GM19239 (cell line): ENCODE data around the gene RNF213.

ENCODE experiments used
- DNase-seq: peaks from one replicate; pipeline ENCODE4 v3.0.0; 2011; ENCODE audit warnings: low spot score; ENCODE audit not compliant: insufficient read length
- FAIRE-seq: peaks from 2 replicates; lab custom pipeline; 2011; peaks lifted over from hg19 to GRCh38; lab: Jason Lieb, UNC

The RNF213 gene

GRCh38 chr17:80337195-80337895 is 76.7 kb downstream of the RNF213 start:
- FAIRE-seq (no peak), DNase-seq (no peak)

- DNase-seq = no peak
- no peak for FAIRE-seq
Observed at GRCh38 chr17:80339118-80339517, 78.5 kb downstream of the RNF213 start.

GRCh38 chr17:80339731-80340456 is 79.2 kb downstream of the RNF213 start:
- FAIRE-seq (no peak), DNase-seq (no peak)

GRCh38 chr17:80345321-80345720 is 84.7 kb downstream of the RNF213 start:
- FAIRE-seq (no peak), DNase-seq (no peak)

GRCh38 chr17:80345841-80346497 is 85.3 kb downstream of the RNF213 start:
- DNase-seq = no peak
- no peak for FAIRE-seq

GRCh38 chr17:80346498-80347275 is 86.0 kb downstream of the RNF213 start:
- DNase-seq (no peak), FAIRE-seq (no peak)

- DNase-seq = no peak
- no peak for FAIRE-seq
Observed at GRCh38 chr17:80347536-80347935, 86.9 kb downstream of the RNF213 start.

GRCh38 chr17:80347948-80348351 is 87.3 kb downstream of the RNF213 start:
- FAIRE-seq (no peak), DNase-seq (no peak)

GRCh38 chr17:80348551-80349150 is 88.0 kb downstream of the RNF213 start:
- no peak for FAIRE-seq
- no peak for DNase-seq

GRCh38 chr17:80349151-80349651 is 88.5 kb downstream of the RNF213 start:
- FAIRE-seq (no peak), DNase-seq (no peak)

GRCh38 chr17:80349751-80350150 is 89.1 kb downstream of the RNF213 start:
- DNase-seq (no peak), FAIRE-seq (no peak)

GRCh38 chr17:80352216-80352895 is 91.7 kb downstream of the RNF213 start:
- FAIRE-seq (no peak), DNase-seq (no peak)

- DNase-seq (no peak), FAIRE-seq (no peak)
Observed at GRCh38 chr17:80352991-80353665, 92.5 kb downstream of the RNF213 start.

GRCh38 chr17:80353718-80354275 is 93.1 kb downstream of the RNF213 start:
- DNase-seq = no peak
- no peak for FAIRE-seq

GRCh38 chr17:80354336-80354735 is 93.7 kb downstream of the RNF213 start:
- DNase-seq = no peak
- FAIRE-seq = no peak

- DNase-seq = no peak
- no peak for FAIRE-seq
Observed at GRCh38 chr17:80356231-80356856, 95.7 kb downstream of the RNF213 start.

- no peak for FAIRE-seq
Observed at GRCh38 chr17:80358131-80358530, 97.5 kb downstream of the RNF213 start.

GRCh38 chr17:80358861-80359260 is 98.2 kb downstream of the RNF213 start:
- no peak for FAIRE-seq
- no peak for DNase-seq

More at GRCh38 chr17:80358131-80358530, 97.5 kb downstream of the RNF213 start:
- DNase-seq = no peak
